ENCODE results near the gene PSMD12. TPM values are rescaled to one million over a fixed set of nuclear protein-coding genes. Genes with fewer than 3 reads are reported as not detected.

Gene PSMD12
- total RNA-seq, 1 donor from 2014 or later, result 45.0 TPM

- Histone ChIP-seq H3K9me3 (replicated peaks) (no peaks in the 10 kb centered on the region), H3K4me3 (no peak overlapping the region), H3K36me3 (no peaks in the 10 kb centered on the region), H3K27ac (replicated peaks) (no peak overlapping the region), H3K4me1 (peaks cover 24% of the 10 kb centered on the region), H3K27me3 (ENCODE audit: low read depth) (no peaks in the 10 kb centered on the region)
- no peak for DNase-seq
- TF ChIP-seq CTCF (IDR thresholded peaks at IDR 0.05; ENCODE audit: borderline replicate concordance), result no peak
- intact Hi-C loops (cut with micrococcal nuclease), result loop anchor here (5.0 kb wide), 1 partner anchor 72 kb away; no protein-coding TSS in a partner anchor
Observed at GRCh38 chr17:67294451-67295199, 71.8 kb downstream of the PSMD12 start.

GRCh38 chr17:67293251-67294203 is 72.8 kb downstream of the PSMD12 start:
- H3K36me3 ChIP-seq, result no peaks in the 10 kb centered on the region
- intact Hi-C loops (cut with micrococcal nuclease), result loop anchor here (5.0 kb wide), 1 partner anchor 71 kb away; no protein-coding TSS in a partner anchor
- no peaks in the 10 kb centered on the region for H3K9me3 ChIP-seq (replicated peaks)
- TF ChIP-seq CTCF (IDR thresholded peaks at IDR 0.05; ENCODE audit: borderline replicate concordance), result peak; percentile 90
- peak; percentile 61 for DNase-seq
- no peaks in the 10 kb centered on the region for H3K27me3 ChIP-seq (ENCODE audit: low read depth)
- peaks cover 33% of the 10 kb centered on the region for H3K4me1 ChIP-seq
- peak overlapping the region; percentile 19 for H3K4me3 ChIP-seq
- no peak overlapping the region for H3K27ac ChIP-seq (replicated peaks)

- Histone ChIP-seq H3K27ac (replicated peaks) (peak overlapping the region; percentile 32), H3K9me3 (replicated peaks) (no peaks in the 10 kb centered on the region), H3K36me3 (no peaks in the 10 kb centered on the region), H3K4me3 (no peak overlapping the region), H3K4me1 (peaks cover 33% of the 10 kb centered on the region), H3K27me3 (ENCODE audit: low read depth) (no peaks in the 10 kb centered on the region)
- TF ChIP-seq CTCF (IDR thresholded peaks at IDR 0.05; ENCODE audit: borderline replicate concordance), result no peak
- intact Hi-C loops (cut with micrococcal nuclease), result loop anchor here (5.0 kb wide), 1 partner anchor 68 kb away; no protein-coding TSS in a partner anchor
- no peak for DNase-seq
Observed at GRCh38 chr17:67290711-67291291, 75.6 kb downstream of the PSMD12 start.

- H3K27ac ChIP-seq (replicated peaks), result peak overlapping the region; percentile 32
- TF ChIP-seq CTCF (IDR thresholded peaks at IDR 0.05; ENCODE audit: borderline replicate concordance), result no peak
- no peaks in the 10 kb centered on the region for H3K36me3 ChIP-seq
- H3K4me1 ChIP-seq, result peaks cover 33% of the 10 kb centered on the region
- H3K9me3 ChIP-seq (replicated peaks), result no peaks in the 10 kb centered on the region
- intact Hi-C loops (cut with micrococcal nuclease), result loop anchor here (5.0 kb wide), 1 partner anchor 68 kb away; no protein-coding TSS in a partner anchor
- no peaks in the 10 kb centered on the region for H3K27me3 ChIP-seq (ENCODE audit: low read depth)
- DNase-seq, result no peak
- H3K4me3 ChIP-seq, result no peak overlapping the region
Observed at GRCh38 chr17:67290244-67290643, 76.1 kb downstream of the PSMD12 start.
